NT2/D1 (cell line): ENCODE measurements around the gene PTGES2.

Source experiments
- DNase-seq: peaks from one replicate; pipeline ENCODE4 v3.0.0-alpha.2; 2011; ENCODE audit warnings: low read depth, low spot score
- H3K27me3 ChIP-seq: 2 replicates; pipeline ENCODE4 v1.6.0; 2011; ENCODE audit warnings: mild to moderate bottlenecking; ENCODE audit not compliant: insufficient read length, insufficient read depth
- H3K36me3 ChIP-seq: 2 replicates; pipeline ENCODE4 v1.6.1; 2011; ENCODE audit warnings: mild to moderate bottlenecking, low read length, mixed read lengths; ENCODE audit not compliant: insufficient read depth, insufficient read length
- H3K4me1 ChIP-seq: 2 replicates; pipeline ENCODE4 v1.5.1; 2011; ENCODE audit not compliant: insufficient read depth, insufficient read length
- H3K4me3 ChIP-seq: 2 replicates; pipeline ENCODE4 v1.5.1; 2011; ENCODE audit warnings: low read depth; ENCODE audit not compliant: insufficient read length
- H3K9ac ChIP-seq: 2 replicates; pipeline ENCODE4 v1.6.0; 2011; ENCODE audit warnings: low read depth; ENCODE audit not compliant: insufficient read length
- H3K9me3 ChIP-seq: 2 replicates; pipeline ENCODE4 v1.5.1; 2011; ENCODE audit warnings: mild to moderate bottlenecking, low read length; ENCODE audit not compliant: insufficient read depth
- SUZ12 ChIP-seq: IDR thresholded peaks from 2 replicates; pipeline ENCODE4 v1.6.1; 2011; ENCODE audit not compliant: insufficient read length, insufficient read depth; ENCODE audit errors: extremely low read depth
- YY1 ChIP-seq: IDR thresholded peaks from 2 replicates; pipeline ENCODE4 v1.6.1; 2011; ENCODE audit not compliant: insufficient read length, insufficient read depth
- ZNF274 ChIP-seq: IDR thresholded peaks from 2 replicates; pipeline ENCODE4 v1.6.1; 2011; ENCODE audit warnings: mild to moderate bottlenecking, low read depth, low read length

PTGES2 gene

GRCh38 chr9:128151309-128152132 is 24.0 kb upstream of the PTGES2 start:
- H3K4me3 ChIP-seq: no peak overlapping the region
- TF ChIP-seq YY1 (no peak), SUZ12 (no peak), ZNF274 (no peak)
- peaks cover 31% of the 10 kb centered on the region for H3K4me1 ChIP-seq
- H3K9me3 ChIP-seq: no peaks in the 10 kb centered on the region
- no peak overlapping the region for H3K9ac ChIP-seq
- H3K27me3 ChIP-seq: peaks cover under 1% of the 10 kb centered on the region
- H3K36me3 ChIP-seq: no peaks in the 10 kb centered on the region
- DNase-seq: no peak

GRCh38 chr9:128150594-128151308 is 23.2 kb upstream of the PTGES2 start:
- no peak overlapping the region for H3K4me3 ChIP-seq
- no peak for TF ChIP-seq YY1
- no peak for TF ChIP-seq ZNF274
- TF ChIP-seq SUZ12: no peak
- peaks cover 28% of the 10 kb centered on the region for H3K4me1 ChIP-seq
- H3K36me3 ChIP-seq: no peaks in the 10 kb centered on the region
- peaks cover 3% of the 10 kb centered on the region for H3K27me3 ChIP-seq
- no peak for DNase-seq
- no peak overlapping the region for H3K9ac ChIP-seq
- H3K9me3 ChIP-seq: no peaks in the 10 kb centered on the region

GRCh38 chr9:128149951-128150593 is 22.5 kb upstream of the PTGES2 start:
- Histone ChIP-seq H3K9ac (no peak overlapping the region), H3K4me3 (no peak overlapping the region), H3K27me3 (peaks cover 3% of the 10 kb centered on the region), H3K4me1 (peaks cover 28% of the 10 kb centered on the region), H3K36me3 (no peaks in the 10 kb centered on the region), H3K9me3 (no peaks in the 10 kb centered on the region)
- TF ChIP-seq SUZ12: no peak
- DNase-seq: no peak

- H3K9ac ChIP-seq: no peak within 1 kb of the TSS
- H3K4me1 ChIP-seq: peaks cover 28% of the 10 kb centered on the region
- no peaks in the 10 kb centered on the region for H3K9me3 ChIP-seq
- no peaks in the 10 kb centered on the region for H3K36me3 ChIP-seq
- TF ChIP-seq SUZ12 (no peak), YY1 (no peak), ZNF274 (no peak)
- no peak within 1 kb of the TSS for H3K4me3 ChIP-seq
- peaks cover 3% of the 10 kb centered on the region for H3K27me3 ChIP-seq
- DNase-seq: no peak
Measured at GRCh38 chr9:128149001-128149701, 21.6 kb upstream of the PTGES2 start, which contains the start of gene LCN2. LCN2 (plus strand) TSS chr9:128149453; CDS start chr9:128149526, 73 bp downstream.

GRCh38 chr9:128148509-128149000 is 21.0 kb upstream of the PTGES2 start:
- H3K4me3 ChIP-seq: no peak overlapping the region
- peaks cover 28% of the 10 kb centered on the region for H3K4me1 ChIP-seq
- no peaks in the 10 kb centered on the region for H3K36me3 ChIP-seq
- no peak overlapping the region for H3K9ac ChIP-seq
- TF ChIP-seq YY1: no peak
- TF ChIP-seq ZNF274: no peak
- TF ChIP-seq SUZ12: no peak
- H3K27me3 ChIP-seq: peaks cover 3% of the 10 kb centered on the region
- H3K9me3 ChIP-seq: no peaks in the 10 kb centered on the region
- DNase-seq: no peak

GRCh38 chr9:128146591-128147120 is 19.1 kb upstream of the PTGES2 start:
- H3K4me1 ChIP-seq: peaks cover 24% of the 10 kb centered on the region
- no peak for DNase-seq
- H3K36me3 ChIP-seq: no peaks in the 10 kb centered on the region
- H3K9ac ChIP-seq: peak overlapping the region; percentile 17
- H3K27me3 ChIP-seq: peaks cover 3% of the 10 kb centered on the region
- TF ChIP-seq SUZ12 (no peak), ZNF274 (no peak), YY1 (no peak)
- no peak overlapping the region for H3K4me3 ChIP-seq
- H3K9me3 ChIP-seq: no peaks in the 10 kb centered on the region
